Measurements from ENCODE around the gene HIVEP3.

Gene HIVEP3

GRCh38 chr1:41586230-41586629, 332.5 kb downstream of the HIVEP3 start:
- DNase-seq (ENCODE audit: low read depth): no peak
- TF ChIP-seq, protein P1, sequence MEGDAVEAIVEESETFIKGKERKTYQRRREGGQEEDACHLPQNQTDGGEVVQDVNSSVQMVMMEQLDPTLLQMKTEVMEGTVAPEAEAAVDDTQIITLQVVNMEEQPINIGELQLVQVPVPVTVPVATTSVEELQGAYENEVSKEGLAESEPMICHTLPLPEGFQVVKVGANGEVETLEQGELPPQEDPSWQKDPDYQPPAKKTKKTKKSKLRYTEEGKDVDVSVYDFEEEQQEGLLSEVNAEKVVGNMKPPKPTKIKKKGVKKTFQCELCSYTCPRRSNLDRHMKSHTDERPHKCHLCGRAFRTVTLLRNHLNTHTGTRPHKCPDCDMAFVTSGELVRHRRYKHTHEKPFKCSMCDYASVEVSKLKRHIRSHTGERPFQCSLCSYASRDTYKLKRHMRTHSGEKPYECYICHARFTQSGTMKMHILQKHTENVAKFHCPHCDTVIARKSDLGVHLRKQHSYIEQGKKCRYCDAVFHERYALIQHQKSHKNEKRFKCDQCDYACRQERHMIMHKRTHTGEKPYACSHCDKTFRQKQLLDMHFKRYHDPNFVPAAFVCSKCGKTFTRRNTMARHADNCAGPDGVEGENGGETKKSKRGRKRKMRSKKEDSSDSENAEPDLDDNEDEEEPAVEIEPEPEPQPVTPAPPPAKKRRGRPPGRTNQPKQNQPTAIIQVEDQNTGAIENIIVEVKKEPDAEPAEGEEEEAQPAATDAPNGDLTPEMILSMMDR (IDR thresholded peaks at IDR 0.05; ENCODE audit: low read depth, low read length, missing control alignments): no peak
- no peak overlapping the region for H3K4me3 ChIP-seq (ENCODE audit: low read depth, low read length)

- TF ChIP-seq, protein P1 (IDR thresholded peaks at IDR 0.05; ENCODE audit: low read depth, low read length, missing control alignments): no peak
- DNase-seq (ENCODE audit: low read depth): no peak
- no peak overlapping the region for H3K4me3 ChIP-seq (ENCODE audit: low read depth, low read length)
Observed at GRCh38 chr1:41583658-41584547, 334.8 kb downstream of the HIVEP3 start.

DNA sequence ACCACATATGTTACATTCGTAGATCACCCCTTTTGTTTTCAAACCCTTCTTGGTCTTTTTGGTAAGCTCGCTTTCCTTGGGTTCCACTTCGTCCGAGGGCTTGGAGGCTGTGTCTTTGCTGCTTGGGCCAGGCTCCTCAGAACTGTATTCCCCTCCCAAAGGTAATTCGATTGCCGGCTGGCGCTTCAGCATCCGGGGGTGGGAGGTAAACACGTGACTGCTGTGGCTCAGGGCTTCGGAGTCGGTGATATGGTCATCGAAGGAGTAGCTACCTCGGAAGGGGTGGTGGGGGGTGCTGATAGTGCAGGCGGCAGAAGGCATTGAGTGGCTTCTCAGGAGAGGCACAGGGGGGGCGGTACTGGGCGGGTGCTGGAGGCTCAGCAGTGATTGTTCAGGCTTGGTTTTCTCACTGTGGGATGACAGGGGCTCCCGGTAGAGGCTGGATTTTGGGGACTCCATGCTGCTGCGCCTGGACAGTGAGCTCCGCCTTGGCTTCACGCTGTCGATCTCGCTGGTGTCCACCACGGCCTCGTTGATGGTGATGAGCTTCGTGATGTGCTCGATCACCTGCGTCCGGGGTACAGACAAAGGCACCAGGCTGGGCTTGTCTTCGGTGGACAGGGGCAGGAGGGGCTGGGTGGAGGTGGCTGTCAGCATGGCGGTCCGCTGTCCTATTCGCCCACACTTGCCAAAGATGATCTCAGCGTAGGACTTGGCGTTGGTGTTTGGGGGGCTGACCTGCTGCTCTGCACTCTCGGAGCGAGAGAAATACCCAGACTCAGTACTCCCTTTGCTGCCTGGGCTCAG, 335.7 kb downstream of the HIVEP3 start:
- no peak for DNase-seq (ENCODE audit: low read depth)
- no peak overlapping the region for H3K4me3 ChIP-seq (ENCODE audit: low read depth, low read length)
- TF ChIP-seq, protein P1 (IDR thresholded peaks at IDR 0.05; ENCODE audit: low read depth, low read length, missing control alignments): no peak

GRCh38 chr1:41582351-41582750, 336.4 kb downstream of the HIVEP3 start:
- no peak for DNase-seq (ENCODE audit: low read depth)
- H3K4me3 ChIP-seq (ENCODE audit: low read depth, low read length): no peak overlapping the region
- TF ChIP-seq, protein P1 (IDR thresholded peaks at IDR 0.05; ENCODE audit: low read depth, low read length, missing control alignments): no peak

GRCh38 chr1:41582004-41582325, 336.8 kb downstream of the HIVEP3 start:
- no peak overlapping the region for H3K4me3 ChIP-seq (ENCODE audit: low read depth, low read length)
- DNase-seq (ENCODE audit: low read depth): no peak
- TF ChIP-seq, protein P1 (IDR thresholded peaks at IDR 0.05; ENCODE audit: low read depth, low read length, missing control alignments): no peak

GRCh38 chr1:41581216-41582003, 337.3 kb downstream of the HIVEP3 start:
- DNase-seq (ENCODE audit: low read depth): no peak

More at GRCh38 chr1:41581216-41582003, 337.3 kb downstream of the HIVEP3 start:
- H3K4me3 ChIP-seq (ENCODE audit: low read depth, low read length): no peak overlapping the region
- TF ChIP-seq, protein P1 (IDR thresholded peaks at IDR 0.05; ENCODE audit: low read depth, low read length, missing control alignments): no peak

Measured in GM12864 (cell line).